H1 (cell line): Measurements from ENCODE around the gene ODR4. TPM values are rescaled to one million over a fixed set of nuclear protein-coding genes. Genes with fewer than 3 reads are reported as not detected.

ENCODE experiments used
- CTCF ChIA-PET: fragments of 300-600 bp; sonication (Branson Sonifier 250); formaldehyde crosslinking; loops from one replicate; lab custom pipeline; 2021; ENCODE audit not compliant: partially characterized antibody; lab: Charles Lee
- POLR2A ChIA-PET: fragments of 300-600 bp; sonication (Branson Sonifier 250); formaldehyde crosslinking; loops from one replicate; lab custom pipeline; 2021; ENCODE audit warnings: inconsistent platforms; ENCODE audit not compliant: partially characterized antibody; lab: Charles Lee
- DNase-seq, 2 experiments: peaks; one replicate each; pipeline versions ENCODE4 v3.0.0 to v3.0.0-alpha.2; 2010 to 2022; ENCODE audit warnings: low spot score in 2 of 2, low read depth in 1 of 2, mixed read lengths in 1 of 2
- FAIRE-seq: peaks from 2 replicates; lab custom pipeline; 2011; peaks lifted over from hg19 to GRCh38; lab: Jason Lieb, UNC
- H2AFZ ChIP-seq: 2 replicates; pipeline ENCODE4 v1.8.1; 2012; ENCODE audit warnings: low read length, inconsistent platforms
- H2AK5ac ChIP-seq: 2 replicates; pipeline ENCODE4 v1.6.1; 2013; ENCODE audit warnings: low read depth, low read length
- H2BK120ac ChIP-seq: replicated peaks from 2 replicates; pipeline ENCODE3; 2013; ENCODE audit warnings: low read depth, low read length, inconsistent platforms
- H2BK12ac ChIP-seq: 2 replicates; pipeline ENCODE4 v1.6.1; 2013; ENCODE audit warnings: low read depth, low read length
- H2BK15ac ChIP-seq: 2 replicates; pipeline ENCODE4 v1.6.1; 2013; ENCODE audit warnings: low read length
- H2BK20ac ChIP-seq: 2 replicates; pipeline ENCODE4 v1.6.1; 2013; ENCODE audit warnings: low read length
- H2BK5ac ChIP-seq: 2 replicates; pipeline ENCODE4 v1.6.1; 2013; ENCODE audit warnings: low read depth, low read length
- H3K14ac ChIP-seq: 2 replicates; pipeline ENCODE4 v1.6.1; 2013; ENCODE audit warnings: inconsistent platforms; ENCODE audit not compliant: insufficient read length
- H3K18ac ChIP-seq: 2 replicates; pipeline ENCODE4 v1.6.1; 2013; ENCODE audit warnings: low read length; ENCODE audit errors: extremely low read depth
- H3K23ac ChIP-seq: 2 replicates; pipeline ENCODE4 v1.6.1; 2013; ENCODE audit warnings: inconsistent platforms; ENCODE audit not compliant: insufficient read length
- H3K23me2 ChIP-seq: 2 replicates; pipeline ENCODE4 v1.6.1; 2013; ENCODE audit warnings: low read depth, low read length
- H3K27ac ChIP-seq: 2 replicates; pipeline ENCODE4 v1.6.1; 2011; ENCODE audit warnings: low read depth, low read length, inconsistent platforms
- H3K27me3 ChIP-seq, 4 experiments: replicated peaks in 1 of 4; 1 replicate in 1 of 4; 2 replicates in 3 of 4; pipeline versions ENCODE4 v1.6.1 to v1.8.1; 2011 to 2013; ENCODE audit warnings: low read length in 3 of 4, mild to moderate bottlenecking in 3 of 4, inconsistent platforms in 2 of 4, mixed read lengths in 2 of 4, moderate library complexity in 1 of 4; ENCODE audit not compliant: control insufficient read depth in 3 of 4, insufficient read depth in 3 of 4; ENCODE audit errors: extremely low read depth in 1 of 4
- H3K36me3 ChIP-seq, 4 experiments: 2 replicates each; pipeline versions ENCODE4 v1.6.1 to v1.8.1; 2011 to 2013; ENCODE audit warnings: mild to moderate bottlenecking in 4 of 4, low read length in 3 of 4, moderate library complexity in 2 of 4, control low read depth in 1 of 4, inconsistent platforms in 1 of 4; ENCODE audit not compliant: insufficient read depth in 4 of 4, control insufficient read depth in 2 of 4
- H3K4ac ChIP-seq: replicated peaks from 2 replicates; pipeline ENCODE3; 2013; ENCODE audit warnings: low read length, low read depth, mixed read lengths, inconsistent platforms; ENCODE audit not compliant: insufficient read length
- H3K4me1 ChIP-seq, 4 experiments: replicated peaks in 1 of 4; 1 replicate in 1 of 4; 2 replicates in 3 of 4; pipeline versions ENCODE4 v1.6.1 to v1.8.1; 2011 to 2013; ENCODE audit warnings: low read length in 3 of 4, inconsistent platforms in 2 of 4, mixed read lengths in 1 of 4; ENCODE audit not compliant: insufficient read depth in 4 of 4, control insufficient read depth in 3 of 4
- H3K4me2 ChIP-seq, 2 experiments: 2 replicates each; pipeline versions ENCODE4 v1.6.1 to v1.8.1; 2011 to 2013; ENCODE audit warnings: low read depth in 2 of 2, low read length in 2 of 2, control low read depth in 1 of 2, inconsistent platforms in 1 of 2, mild to moderate bottlenecking in 1 of 2; ENCODE audit not compliant: insufficient read depth in 1 of 2
- H3K4me3 ChIP-seq, 4 experiments: fragments of 200-600, 300-600 bp in 1 of 4; sonication (generic), shearing (Covaris generic), sonication (Bioruptor Twin) in 1 of 4; 2 replicates each; pipeline versions ENCODE4 v1.5.1 to v1.8.1; 2011 to 2016; ENCODE audit warnings: low read length in 4 of 4, low read depth in 3 of 4, control low read depth in 2 of 4, inconsistent platforms in 2 of 4, mild to moderate bottlenecking in 2 of 4, mixed read lengths in 1 of 4, moderate library complexity in 1 of 4; ENCODE audit not compliant: insufficient read depth in 2 of 4; ENCODE audit errors: extremely low read depth in 1 of 4
- H3K56ac ChIP-seq: replicated peaks from 2 replicates; pipeline ENCODE3; 2013; ENCODE audit warnings: low read depth, mild to moderate bottlenecking, mixed read lengths, low read length, inconsistent platforms; ENCODE audit not compliant: insufficient read length
- H3K79me1 ChIP-seq: 2 replicates; pipeline ENCODE4 v1.6.1; 2013; ENCODE audit warnings: low read depth, low read length, control low read depth
- H3K79me2 ChIP-seq, 2 experiments: 2 replicates each; pipeline versions ENCODE4 v1.6.1 to v1.8.1; 2012 to 2013; ENCODE audit warnings: low read length in 2 of 2, mild to moderate bottlenecking in 2 of 2, inconsistent platforms in 1 of 2; ENCODE audit not compliant: insufficient read depth in 2 of 2, control insufficient read depth in 1 of 2
- H3K9ac ChIP-seq, 4 experiments: replicated peaks in 1 of 4; 1 replicate in 1 of 4; 2 replicates in 3 of 4; pipeline versions ENCODE4 v1.6.1 to v1.8.1; 2011 to 2013; ENCODE audit warnings: low read depth in 3 of 4, low read length in 3 of 4, control low read depth in 2 of 4, mild to moderate bottlenecking in 2 of 4, moderate library complexity in 2 of 4, inconsistent platforms in 1 of 4; ENCODE audit errors: extremely low read depth in 1 of 4
- H3K9me3 ChIP-seq, 2 experiments: 2 replicates each; pipeline versions ENCODE4 v1.6.1 to v1.8.1; 2012 to 2013; ENCODE audit warnings: mild to moderate bottlenecking in 2 of 2, moderate library complexity in 2 of 2, control low read depth in 1 of 2, inconsistent platforms in 1 of 2, low read depth in 1 of 2, low read length in 1 of 2, mixed read lengths in 1 of 2; ENCODE audit not compliant: insufficient read depth in 2 of 2
- H4K20me1 ChIP-seq, 2 experiments: replicated peaks in 1 of 2; 2 replicates each; pipeline versions ENCODE3 to v1.8.1; 2011 to 2013; ENCODE audit warnings: inconsistent platforms in 2 of 2, low read length in 2 of 2, mild to moderate bottlenecking in 1 of 2; ENCODE audit not compliant: insufficient read depth in 2 of 2, control insufficient read depth in 1 of 2
- H4K5ac ChIP-seq: 2 replicates; pipeline ENCODE4 v1.6.1; 2013; ENCODE audit warnings: low read length, low read depth, mixed read lengths, inconsistent platforms; ENCODE audit not compliant: insufficient read length
- H4K8ac ChIP-seq: 2 replicates; pipeline ENCODE4 v1.8.0; 2013; ENCODE audit warnings: mild to moderate bottlenecking, moderate library complexity, low read length, inconsistent platforms; ENCODE audit not compliant: insufficient read depth; ENCODE audit errors: extremely low read depth
- H4K91ac ChIP-seq: replicated peaks from 2 replicates; pipeline ENCODE3; 2013; ENCODE audit warnings: low read length, mixed read lengths, inconsistent platforms; ENCODE audit not compliant: insufficient read length
- CHD2 ChIP-seq: IDR thresholded peaks from 2 replicates; pipeline ENCODE4 v1.6.1; 2012; ENCODE audit warnings: low read length, improper control_type of control experiment
- CTBP2 ChIP-seq: IDR thresholded peaks from 2 replicates; pipeline ENCODE4 v1.7.0; 2011; ENCODE audit warnings: borderline replicate concordance, mild to moderate bottlenecking, moderate library complexity, mixed read lengths, low read length; ENCODE audit not compliant: insufficient read depth, insufficient read length
- EZH2 ChIP-seq: fragments of 200-600 bp; sonication (generic); IDR thresholded peaks from 2 replicates; pipeline ENCODE4 v1.7.1; 2012; ENCODE audit warnings: low read depth, mild to moderate bottlenecking, moderate library complexity, low read length, inconsistent platforms; ENCODE audit not compliant: severe bottlenecking
- FOSL1 ChIP-seq: IDR thresholded peaks from 2 replicates; pipeline ENCODE4 v1.6.1; 2011; ENCODE audit warnings: mild to moderate bottlenecking, low read depth, low read length, moderate library complexity; ENCODE audit not compliant: insufficient read depth
- GTF2F1 ChIP-seq: IDR thresholded peaks from 2 replicates; pipeline ENCODE4 v1.6.1; 2012; ENCODE audit warnings: low read depth, low read length, improper control_type of control experiment, borderline replicate concordance
- JUND ChIP-seq: IDR thresholded peaks from 2 replicates; pipeline ENCODE4 v1.6.1; 2011; ENCODE audit warnings: mild to moderate bottlenecking, improper control_type of control experiment, low read length
- PHF8 ChIP-seq: fragments of 200-600 bp; sonication (generic); conservative IDR thresholded peaks from 2 replicates; pipeline ENCODE4 v1.7.1; 2012; ENCODE audit warnings: low read depth, mild to moderate bottlenecking, inconsistent platforms, low read length, moderate library complexity
- POLR2A ChIP-seq, 2 experiments: IDR thresholded peaks; 1 replicate in 1 of 2; 2 replicates in 1 of 2; pipeline ENCODE4 v1.6.1; 2011; ENCODE audit warnings: low read depth in 2 of 2, low read length in 2 of 2, mild to moderate bottlenecking in 2 of 2; ENCODE audit errors: control extremely low read depth in 1 of 2
- RAD21 ChIP-seq, 2 experiments: IDR thresholded peaks in 1 of 2; conservative IDR thresholded peaks in 1 of 2; 2 replicates each; pipeline ENCODE4 v1.6.1; 2011; ENCODE audit warnings: low read depth in 2 of 2, low read length in 2 of 2, improper control_type of control experiment in 1 of 2, inconsistent platforms in 1 of 2, mild to moderate bottlenecking in 1 of 2, moderate library complexity in 1 of 2
- SIN3A ChIP-seq, 2 experiments: IDR thresholded peaks in 1 of 2; conservative IDR thresholded peaks in 1 of 2; 2 replicates each; pipeline ENCODE4 v1.6.1; 2011 to 2012; ENCODE audit warnings: low read length in 2 of 2, improper control_type of control experiment in 1 of 2, low read depth in 1 of 2, mild to moderate bottlenecking in 1 of 2
- WGBS, 2 experiments: shearing (Covaris generic) in 1 of 2; methylation state at CpG; one replicate each; pipeline versions ENCODE4 v1.1.6 to v1.1.7; 2013 to 2015; ENCODE audit warnings: low lambda C conversion rate in 2 of 2, mixed read lengths in 2 of 2, inconsistent platforms in 1 of 2, low coverage in 1 of 2, missing lambda C conversion rate in 1 of 2; ENCODE audit not compliant: insufficient replicate concordance in 2 of 2, insufficient coverage in 1 of 2, insufficient read length in 1 of 2; ENCODE audit errors: extremely low coverage in 1 of 2, missing lambda C conversion rate in 1 of 2; 5-methylcytosine and 5-hydroxymethylcytosine counted together
- polyA plus RNA-seq, 7 experiments: library from polyadenylated mRNA; depleted of rRNA in 3 of 7; stranded (reverse) in 5 of 7; unstranded in 2 of 7; fragments of >200 nt in 5 of 7; fragments of 200-250 nt in 2 of 7; gene quantifications; 1 replicate in 5 of 7; 2 replicates in 1 of 7; 4 replicates in 1 of 7; pipeline versions ENCODE4 v1.2.1 to v1.2.3, GENCODE V29; 2011 to 2013; ENCODE audit warnings: missing spikeins in 2 of 7, mixed read lengths in 2 of 7
- total RNA-seq: library from RNA; stranded (reverse); fragmentation: NEBNext Ultra II Directional; extraction: Animal tissue kit (Norgen Biotek cat#: 25700); gene quantifications from 2 replicates; pipeline ENCODE4 v1.2.1, GENCODE V29; 2021

Gene ODR4
- total and polyA plus RNA-seq, 2 of the 8 experiments (the other 6 are each of a cell fraction or from before 2014, with no cell fraction given): 4.1 to 14.1 TPM

GRCh38 chr1:186374303-186375151, 1.1 kb upstream of the ODR4 start:
- Histone ChIP-seq H3K79me2 (peaks cover 3 to 69% of the 10 kb centered on the region in 2 experiments), H2BK12ac (no peak overlapping the region), H3K27ac (peak overlapping the region; percentile 96), H3K4me1 (0 out of 7 replicates have a peak, but pooled peaks cover 0 to 1% (median 0%) of the 10 kb centered on the region in 4 experiments), H3K18ac (no peak overlapping the region; the same call in 1 of the 2 replicates), H3K79me1 (0 out of 2 replicates have a peak, but pooled peaks cover 2% of the 10 kb centered on the region), H4K5ac (peak overlapping the region; percentile 55), H4K8ac (peak overlapping the region; percentile 88), H2AFZ (peak overlapping the region; percentile 74), H3K4ac (peak overlapping the region; percentile 40), H2BK15ac (no peak overlapping the region), H2AK5ac (no peak overlapping the region), H2BK5ac (peak overlapping the region; percentile 60; the same call in 1 of the 2 replicates), H2BK120ac (no peak overlapping the region), H3K9ac (peak overlapping the region; percentile 73 to 94 (median 90)), H3K14ac (no peak overlapping the region), H3K4me3 (peak overlapping the region; percentile 83 to 99 (median 96)), H3K36me3 (peaks cover 2 to 36% (median 15%) of the 10 kb centered on the region in 4 experiments; a peak in 5 of 8 replicates), H3K56ac (peak overlapping the region; percentile 52), H3K23me2 (no peaks in the 10 kb centered on the region), H3K23ac (no peak overlapping the region), H3K27me3 (no peaks in the 10 kb centered on the region), H2BK20ac (no peak overlapping the region), H3K4me2 (peak overlapping the region; percentile 73 to 78), H4K20me1 (no peaks in the 10 kb centered on the region), H4K91ac (no peak overlapping the region), H3K9me3 (no peaks in the 10 kb centered on the region)
- ChIA-PET POLR2A (interaction anchor here (0.7 to 1.1 kb wide), 11 partner anchors 14 to 263 kb away, joined by 3 to 5 read pairs (median 4); no protein-coding TSS in a partner anchor), CTCF (interaction anchor here (0.5 to 1.9 kb wide), 19 partner anchors 8 to 785 kb away, joined by 3 to 7 read pairs (median 4); no protein-coding TSS in a partner anchor)
- FAIRE-seq (no peak), DNase-seq (no peak)
- WGBS, 2 experiments: 4% methylated on average over 37 of the region's 37 CpGs; no CpG with 5 or more reads in 1 of the 2 experiments
- TF ChIP-seq POLR2A (IDR thresholded peaks at IDR 0.05; ENCODE audit: control extremely low read depth in 1 of 2, low read depth in 2 of 2, low read length in 2 of 2) (peak in 1 of 2 experiments; percentile 77; a peak in 1 of 3 replicates), FOSL1 (no peak), SIN3A (conservative IDR thresholded peaks at IDR 0.05 in 1 of 2, IDR thresholded peaks at IDR 0.05 in 1 of 2; ENCODE audit: low read depth in 1 of 2, low read length in 2 of 2) (no peak), RAD21 (IDR thresholded peaks at IDR 0.05 in 1 of 2, conservative IDR thresholded peaks at IDR 0.05 in 1 of 2; ENCODE audit: low read depth in 2 of 2, low read length in 2 of 2) (no peak), PHF8 (peak; percentile 69), EZH2 (no peak), JUND (no peak), CHD2 (no peak; the same call in 1 of the 2 replicates), CTBP2 (no peak), GTF2F1 (no peak)
